H1 (cell line): Measurements from ENCODE around the gene BBX. TPM values are rescaled to one million over a fixed set of nuclear protein-coding genes. Genes with fewer than 3 reads are reported as not detected.

Experiments
- ASH2L ChIP-seq: fragments of 200-600, 300-600 bp; sonication (generic); IDR thresholded peaks from one replicate; pipeline ENCODE4 v1.7.1; 2017; ENCODE audit warnings: low read length
- CREB1 ChIP-seq: IDR thresholded peaks from 2 replicates; pipeline ENCODE4 v1.6.1; 2012; ENCODE audit warnings: inconsistent platforms
- HDAC6 ChIP-seq: IDR thresholded peaks from one replicate; pipeline ENCODE4 v1.7.1; 2012; ENCODE audit warnings: low read depth, mild to moderate bottlenecking, inconsistent platforms, low read length, moderate library complexity
- KDM5A ChIP-seq: fragments of 200-600 bp; IDR thresholded peaks from 2 replicates; pipeline ENCODE4 v1.7.1; 2012; ENCODE audit warnings: mild to moderate bottlenecking, low read length, inconsistent platforms, mixed read lengths
- SP2 ChIP-seq: IDR thresholded peaks from 2 replicates; pipeline ENCODE4 v1.6.1; 2012; ENCODE audit warnings: mild to moderate bottlenecking, low read length, inconsistent platforms
- polyA plus RNA-seq, 7 experiments: library from polyadenylated mRNA; depleted of rRNA in 3 of 7; stranded (reverse) in 5 of 7; unstranded in 2 of 7; fragments of >200 nt in 5 of 7; fragments of 200-250 nt in 2 of 7; gene quantifications; 1 replicate in 5 of 7; 2 replicates in 1 of 7; 4 replicates in 1 of 7; pipeline versions ENCODE4 v1.2.1 to v1.2.3, GENCODE V29; 2011 to 2013; ENCODE audit warnings: missing spikeins in 2 of 7, mixed read lengths in 2 of 7
- total RNA-seq: library from RNA; stranded (reverse); fragmentation: NEBNext Ultra II Directional; extraction: Animal tissue kit (Norgen Biotek cat#: 25700); gene quantifications from 2 replicates; pipeline ENCODE4 v1.2.1, GENCODE V29; 2021

The BBX gene
- total and polyA plus RNA-seq, 2 of the 8 experiments (the other 6 are each of a cell fraction or from before 2014, with no cell fraction given): 11.0 to 42.5 TPM

DNA sequence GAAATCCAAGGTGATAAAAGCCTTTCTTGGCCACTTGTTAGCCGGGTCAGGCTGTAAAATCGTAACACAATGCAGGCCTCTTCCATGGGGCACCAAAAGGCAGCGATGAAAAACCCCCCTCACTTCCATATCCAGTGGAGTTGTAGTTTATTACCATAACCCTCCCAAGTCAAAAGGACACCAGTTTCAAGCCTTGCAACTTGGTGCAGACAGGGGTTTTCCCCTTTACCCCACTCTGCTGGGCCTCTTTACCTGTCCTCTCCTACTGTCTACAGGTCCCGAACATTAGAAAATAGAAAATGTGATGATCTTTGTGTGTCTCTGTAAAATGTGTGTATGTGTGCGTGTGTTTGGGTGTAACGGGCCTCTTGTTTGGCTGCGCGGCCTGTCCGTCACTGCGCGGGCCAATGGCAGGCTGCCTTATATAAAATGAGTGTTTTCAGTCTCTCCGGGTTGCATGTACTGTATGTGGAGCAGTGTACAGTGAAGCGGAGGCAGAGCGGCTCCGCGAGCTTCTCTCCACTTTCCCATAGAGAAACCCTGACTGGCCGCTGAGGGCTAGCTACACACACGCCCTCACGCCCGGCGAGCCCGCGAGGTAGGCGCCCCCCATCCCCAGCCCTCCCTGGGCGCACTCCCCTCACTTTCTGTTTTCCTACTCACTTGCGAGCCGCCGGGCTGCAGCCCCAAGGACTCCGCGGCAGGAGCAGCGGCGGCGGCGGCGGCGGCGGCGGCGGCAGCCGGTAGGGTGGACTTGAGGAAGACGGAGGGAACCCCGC, at the start of gene BBX (continued):
- TF ChIP-seq HDAC6: no peak
- TF ChIP-seq CREB1: peak; percentile 56; the same call in 1 of the 2 replicates
- peak; percentile 73 for TF ChIP-seq SP2
- peak; percentile 91 for TF ChIP-seq ASH2L
- TF ChIP-seq KDM5A: no peak
